Breast epithelium (tissue), 3 donors: Measurements from ENCODE around the gene NOS1AP.

Experiments
- POLR2A ChIP-seq: fragments of 450-650 bp; IDR thresholded peaks from one replicate; pipeline ENCODE4 v1.6.1; 2016; ENCODE audit warnings: antibody characterized with exemption, mild to moderate bottlenecking, moderate library complexity
- TF ChIP-seq, protein P1 (sequence below), 3 donors: fragments of 450-650 bp; IDR thresholded peaks; one replicate each; pipeline ENCODE4 v1.5.1; 2016 to 2017; ENCODE audit warnings: antibody characterized with exemption in 3 of 3, mild to moderate bottlenecking in 3 of 3, moderate library complexity in 3 of 3

DNA sequence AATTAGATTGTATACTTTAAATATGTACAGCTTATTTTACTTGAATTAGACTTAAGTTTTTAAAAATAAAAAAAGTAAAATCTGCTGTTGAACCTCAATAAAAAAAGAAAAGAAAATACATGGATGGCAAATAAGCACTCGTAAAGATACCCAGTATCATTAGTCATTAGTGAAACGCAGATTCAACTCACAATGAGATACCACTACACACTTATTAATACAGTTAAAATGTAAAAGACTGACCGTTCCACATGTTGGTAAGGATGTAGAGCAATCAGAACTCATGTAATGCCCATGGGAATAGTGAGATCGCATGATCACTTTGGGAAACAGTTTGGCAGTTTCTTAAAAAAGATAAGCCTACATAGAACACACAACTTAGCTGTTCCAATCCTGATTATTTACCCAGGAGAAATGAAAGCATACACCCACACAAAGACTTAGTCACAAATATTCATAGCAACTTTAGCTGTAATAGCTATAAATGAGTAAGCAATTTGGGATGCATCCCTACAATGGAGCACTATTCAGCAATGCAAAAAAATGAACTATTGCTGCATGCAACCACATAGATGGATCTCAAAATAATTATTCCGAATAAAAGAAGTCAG, 335.2 kb downstream of the NOS1AP start:
- TF ChIP-seq, protein P1, sequence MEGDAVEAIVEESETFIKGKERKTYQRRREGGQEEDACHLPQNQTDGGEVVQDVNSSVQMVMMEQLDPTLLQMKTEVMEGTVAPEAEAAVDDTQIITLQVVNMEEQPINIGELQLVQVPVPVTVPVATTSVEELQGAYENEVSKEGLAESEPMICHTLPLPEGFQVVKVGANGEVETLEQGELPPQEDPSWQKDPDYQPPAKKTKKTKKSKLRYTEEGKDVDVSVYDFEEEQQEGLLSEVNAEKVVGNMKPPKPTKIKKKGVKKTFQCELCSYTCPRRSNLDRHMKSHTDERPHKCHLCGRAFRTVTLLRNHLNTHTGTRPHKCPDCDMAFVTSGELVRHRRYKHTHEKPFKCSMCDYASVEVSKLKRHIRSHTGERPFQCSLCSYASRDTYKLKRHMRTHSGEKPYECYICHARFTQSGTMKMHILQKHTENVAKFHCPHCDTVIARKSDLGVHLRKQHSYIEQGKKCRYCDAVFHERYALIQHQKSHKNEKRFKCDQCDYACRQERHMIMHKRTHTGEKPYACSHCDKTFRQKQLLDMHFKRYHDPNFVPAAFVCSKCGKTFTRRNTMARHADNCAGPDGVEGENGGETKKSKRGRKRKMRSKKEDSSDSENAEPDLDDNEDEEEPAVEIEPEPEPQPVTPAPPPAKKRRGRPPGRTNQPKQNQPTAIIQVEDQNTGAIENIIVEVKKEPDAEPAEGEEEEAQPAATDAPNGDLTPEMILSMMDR (IDR thresholded peaks at IDR 0.05) = no peak
- TF ChIP-seq POLR2A = no peak
